D721Med (cell line): ENCODE measurements around the gene BASP1.

Experiments
- DNase-seq: peaks from one replicate; pipeline ENCODE4 v3.0.0; 2011; ENCODE audit warnings: low spot score; ENCODE audit not compliant: insufficient read length
- FAIRE-seq: peaks from 2 replicates; lab custom pipeline; 2011; peaks lifted over from hg19 to GRCh38; lab: Jason Lieb, UNC
- CTCF ChIP-seq: IDR thresholded peaks from 2 replicates; pipeline ENCODE4 v1.5.1; 2012; ENCODE audit warnings: mild to moderate bottlenecking, control low read depth; ENCODE audit not compliant: insufficient read depth; ENCODE audit errors: missing control alignments

Gene BASP1

GRCh38 chr5:17216974-17217492 lies 398 bp upstream of the BASP1 start:
- FAIRE-seq (no peak), DNase-seq (no peak)
- no peak for TF ChIP-seq CTCF

GRCh38 chr5:17218353-17219005 lies 1.0 kb downstream of the BASP1 start:
- no peak for TF ChIP-seq CTCF
- DNase-seq (no peak), FAIRE-seq (no peak)

- no peak for TF ChIP-seq CTCF
- DNase-seq (no peak), FAIRE-seq (no peak)
These were observed 1.6 kb downstream of the BASP1 start for GRCh38 chr5:17219006-17219422.

- FAIRE-seq (no peak), DNase-seq (no peak)
These were observed 2.0 kb downstream of the BASP1 start for GRCh38 chr5:17219469-17219868.

GRCh38 chr5:17219992-17220391 lies 2.6 kb downstream of the BASP1 start:
- TF ChIP-seq CTCF, result no peak
- DNase-seq, result no peak
- FAIRE-seq, result no peak

More at GRCh38 chr5:17219469-17219868, 2.0 kb downstream of the BASP1 start:
- no peak for TF ChIP-seq CTCF

GRCh38 chr5:17220469-17220868 lies 3.0 kb downstream of the BASP1 start:
- DNase-seq (no peak), FAIRE-seq (peak; percentile 55)
- TF ChIP-seq CTCF, result no peak
